Natural killer cell (primary cell): ENCODE data around the gene PRKAG2. TPM values are rescaled to one million over a fixed set of nuclear protein-coding genes. Genes with fewer than 3 reads are reported as not detected.

Experiments used
- ATAC-seq, 3 donors: fragments of 150-1000 bp in 2 of 3; fragments of 200-7000 bp in 1 of 3; cut with Tn5 transposase; 1 replicate in 1 of 3; 2 replicates in 2 of 3; pipeline ENCODE4 v1.10.0; 2021; ENCODE audit warnings: mild to moderate bottlenecking in 2 of 3, moderate library complexity in 2 of 3
- DNase-seq, 2 donors: peaks; one replicate each; pipeline versions ENCODE4 v3.0.0 to v3.0.0-alpha.2; 2013 to 2021; ENCODE audit warnings: mixed read lengths in 1 of 2
- H3K27ac ChIP-seq: one replicate; pipeline ENCODE4 v1.5.1; 2013; ENCODE audit warnings: mild to moderate bottlenecking, low read length
- H3K27me3 ChIP-seq: one replicate; pipeline ENCODE4 v1.6.1; 2013; ENCODE audit warnings: low read length; ENCODE audit not compliant: control insufficient read depth, insufficient read depth
- H3K36me3 ChIP-seq: one replicate; pipeline ENCODE4 v1.6.1; 2013; ENCODE audit warnings: low read length; ENCODE audit not compliant: control insufficient read depth, insufficient read depth
- H3K4me1 ChIP-seq: one replicate; pipeline ENCODE4 v1.6.1; 2013; ENCODE audit warnings: low read length; ENCODE audit not compliant: control insufficient read depth, insufficient read depth
- H3K4me3 ChIP-seq: one replicate; pipeline ENCODE4 v1.5.1; 2013; ENCODE audit warnings: low read length
- H3K9me3 ChIP-seq: one replicate; pipeline ENCODE4 v1.6.1; 2013; ENCODE audit warnings: low read length; ENCODE audit not compliant: control insufficient read depth, insufficient read depth
- H3K27ac Mint-ChIP-seq, 2 donors: one replicate each; pipeline ENCODE4 v1.8.0; 2022; ENCODE audit warnings: mild to moderate bottlenecking in 2 of 2, mixed read lengths in 2 of 2, moderate library complexity in 1 of 2
- H3K27me3 Mint-ChIP-seq, 2 donors: one replicate each; pipeline ENCODE4 v1.8.0; 2022; ENCODE audit warnings: low read depth in 2 of 2, mixed read lengths in 2 of 2
- H3K36me3 Mint-ChIP-seq: one replicate; pipeline ENCODE4 v1.8.0; 2022; ENCODE audit warnings: mixed read lengths
- H3K4me1 Mint-ChIP-seq, 2 donors: one replicate each; pipeline ENCODE4 v1.8.0; 2022; ENCODE audit warnings: mixed read lengths in 2 of 2
- H3K4me3 Mint-ChIP-seq: one replicate; pipeline ENCODE4 v1.8.0; 2022; ENCODE audit warnings: mild to moderate bottlenecking, moderate library complexity, mixed read lengths
- H3K9me3 Mint-ChIP-seq, 2 donors: one replicate each; pipeline ENCODE4 v1.8.0; 2022; ENCODE audit warnings: mixed read lengths in 2 of 2
- CTCF ChIP-seq: fragments of 200-600 bp; IDR thresholded peaks from one replicate; pipeline ENCODE4 v1.8.0; 2022; ENCODE audit warnings: antibody characterized with exemption
- whole genome bisulfite sequencing: methylation state at CpG from one replicate; pipeline ENCODE4 v1.1.7; 2013; ENCODE audit warnings: missing lambda C conversion rate; ENCODE audit not compliant: insufficient coverage; 5-methylcytosine and 5-hydroxymethylcytosine counted together
- intact Hi-C: fragments of 100-400 bp; cut with micrococcal nuclease; formaldehyde crosslinking; loops from one replicate; pipeline ENCODE4 v1.14.2; 2022
- total RNA-seq, 4 donors: library from RNA; stranded (reverse); fragments of 120-200 nt in 1 of 4; gene quantifications; one replicate each; pipeline versions ENCODE4 v1.2.3 to v1.2.4, GENCODE V29; 2013 to 2022

The PRKAG2 gene
- total RNA-seq, 3 donors from 2014 or later (not counting 1 experiment from before 2014, with no cell fraction given): 42.6 to 66.5 (median 64.4) TPM

- no peak for DNase-seq
- H3K36me3 ChIP-seq: peaks cover 13% of the 10 kb centered on the region
- no peak overlapping the region for H3K27ac ChIP-seq
- no peak overlapping the region for H3K27ac Mint-ChIP-seq
- TF ChIP-seq CTCF: no peak
- no peaks in the 10 kb centered on the region for H3K4me1 ChIP-seq
- no peaks in the 10 kb centered on the region for H3K9me3 ChIP-seq
- 86% methylated on average over 15 of the region's 15 CpGs for WGBS
- H3K36me3 Mint-ChIP-seq: no peaks in the 10 kb centered on the region
- intact Hi-C loops: no loop called here
- H3K27me3 Mint-ChIP-seq: no peaks in the 10 kb centered on the region
- no peaks in the 10 kb centered on the region for H3K27me3 ChIP-seq
- H3K9me3 Mint-ChIP-seq: no peaks in the 10 kb centered on the region
- peaks cover 0 to 8% of the 10 kb centered on the region in 2 donors for H3K4me1 Mint-ChIP-seq
- H3K4me3 Mint-ChIP-seq: no peak overlapping the region
- peak in 1 of 3 donors; percentile 15 for ATAC-seq
- H3K4me3 ChIP-seq: no peak overlapping the region
These were observed 323.6 kb downstream of the PRKAG2 start for GRCh38 chr7:151553356-151553755.

- no peaks in the 10 kb centered on the region for H3K9me3 Mint-ChIP-seq
- Histone ChIP-seq H3K9me3 (no peaks in the 10 kb centered on the region), H3K4me1 (no peaks in the 10 kb centered on the region), H3K4me3 (no peak overlapping the region), H3K27ac (no peak overlapping the region), H3K27me3 (no peaks in the 10 kb centered on the region), H3K36me3 (peaks cover 7% of the 10 kb centered on the region)
- H3K4me3 Mint-ChIP-seq: no peak overlapping the region
- peaks cover 0 to 8% of the 10 kb centered on the region in 2 donors for H3K27me3 Mint-ChIP-seq
- no peaks in the 10 kb centered on the region for H3K36me3 Mint-ChIP-seq
- ATAC-seq (no peak), DNase-seq (no peak)
- WGBS: 58% methylated on average over 10 of the region's 10 CpGs
- TF ChIP-seq CTCF: no peak
- peaks cover 0 to 8% of the 10 kb centered on the region in 2 donors for H3K4me1 Mint-ChIP-seq
- intact Hi-C loops: no loop called here
- no peak overlapping the region for H3K27ac Mint-ChIP-seq
These were observed 324.4 kb downstream of the PRKAG2 start for GRCh38 chr7:151552352-151553028.

GRCh38 chr7:151551820-151552219 is 325.1 kb downstream of the PRKAG2 start:
- H3K4me1 Mint-ChIP-seq: peaks cover 0 to 8% of the 10 kb centered on the region in 2 donors
- Histone ChIP-seq H3K9me3 (no peaks in the 10 kb centered on the region), H3K27me3 (no peaks in the 10 kb centered on the region), H3K4me1 (no peaks in the 10 kb centered on the region), H3K4me3 (no peak overlapping the region), H3K27ac (no peak overlapping the region), H3K36me3 (peaks cover 2% of the 10 kb centered on the region)
- no peak for TF ChIP-seq CTCF
- ATAC-seq (no peak), DNase-seq (no peak)
- H3K4me3 Mint-ChIP-seq: no peak overlapping the region
- H3K36me3 Mint-ChIP-seq: no peaks in the 10 kb centered on the region
- no peaks in the 10 kb centered on the region for H3K9me3 Mint-ChIP-seq
- WGBS: 89% methylated on average over 7 of the region's 7 CpGs
- intact Hi-C loops: no loop called here
- H3K27me3 Mint-ChIP-seq: peaks cover 0 to 13% of the 10 kb centered on the region in 2 donors
- H3K27ac Mint-ChIP-seq: no peak overlapping the region
